Naive thymus-derived CD4-positive, alpha-beta T cell (primary cell): ENCODE measurements around the gene COLQ. TPM values are rescaled to one million over a fixed set of nuclear protein-coding genes. Genes with fewer than 3 reads are reported as not detected.
A peak's percentile ranks its signal among the peaks of the same experiment; 100 is the strongest.

Source experiments
- ATAC-seq: fragments of 150-1000 bp; cut with Tn5 transposase; 2 replicates; pipeline ENCODE4 v1.10.0; 2021; ENCODE audit warnings: mild to moderate bottlenecking, moderate library complexity
- CTCF ChIA-PET: fragments of 350-600 bp; sonication (Branson Sonifier 250); formaldehyde crosslinking; loops from one replicate; lab custom pipeline; 2021; ENCODE audit warnings: antibody characterized with exemption; lab: Charles Lee
- POLR2A ChIA-PET: fragments of 350-600 bp; sonication (Branson Sonifier 250); formaldehyde crosslinking; loops from one replicate; lab custom pipeline; 2021; ENCODE audit warnings: antibody characterized with exemption, inconsistent platforms; lab: Charles Lee
- DNase-seq, 9 donors: peaks; one replicate each; pipeline versions ENCODE4 v3.0.0 to v3.0.0-alpha.2; 2020 to 2022; ENCODE audit warnings: mixed read lengths in 1 of 9
- H3K27ac ChIP-seq: one replicate; pipeline ENCODE4 v1.7.0; 2013; ENCODE audit warnings: mild to moderate bottlenecking, low read depth, low read length, moderate library complexity
- H3K27me3 ChIP-seq, 2 donors: one replicate each; pipeline ENCODE4 v1.7.0; 2013; ENCODE audit warnings: low read length in 2 of 2, mild to moderate bottlenecking in 2 of 2, moderate library complexity in 2 of 2; ENCODE audit not compliant: control insufficient read depth in 2 of 2, insufficient read depth in 2 of 2
- H3K36me3 ChIP-seq, 3 experiments: 1 replicate in 2 of 3; 2 replicates in 1 of 3; pipeline ENCODE4 v1.7.0; 2013; ENCODE audit warnings: low read length in 3 of 3, mild to moderate bottlenecking in 3 of 3, moderate library complexity in 1 of 3; ENCODE audit not compliant: insufficient read depth in 3 of 3, control insufficient read depth in 2 of 3
- H3K4me1 ChIP-seq, 2 donors: one replicate each; pipeline ENCODE4 v1.7.0; 2013; ENCODE audit warnings: low read length in 2 of 2, mild to moderate bottlenecking in 2 of 2, moderate library complexity in 1 of 2; ENCODE audit not compliant: control insufficient read depth in 2 of 2, insufficient read depth in 2 of 2
- H3K4me3 ChIP-seq: 2 replicates; pipeline ENCODE4 v1.7.0; 2013; ENCODE audit warnings: mild to moderate bottlenecking, low read length
- H3K9me3 ChIP-seq, 3 experiments: 1 replicate in 2 of 3; 2 replicates in 1 of 3; pipeline ENCODE4 v1.7.0; 2013; ENCODE audit warnings: low read length in 3 of 3; ENCODE audit not compliant: control insufficient read depth in 2 of 3
- H3K27ac Mint-ChIP-seq, 9 donors: one replicate each; pipeline ENCODE4 v1.8.0; 2020 to 2022; ENCODE audit warnings: mixed read lengths in 9 of 9, mild to moderate bottlenecking in 8 of 9, moderate library complexity in 5 of 9, inconsistent platforms in 2 of 9
- H3K27me3 Mint-ChIP-seq, 5 donors: one replicate each; pipeline ENCODE4 v1.8.0; 2021 to 2022; ENCODE audit warnings: mixed read lengths in 5 of 5, mild to moderate bottlenecking in 1 of 5
- H3K36me3 Mint-ChIP-seq, 5 donors: one replicate each; pipeline ENCODE4 v1.8.0; 2020 to 2022; ENCODE audit warnings: mixed read lengths in 5 of 5, mild to moderate bottlenecking in 3 of 5, inconsistent platforms in 1 of 5
- H3K4me1 Mint-ChIP-seq, 7 donors: one replicate each; pipeline ENCODE4 v1.8.0; 2020 to 2022; ENCODE audit warnings: mixed read lengths in 7 of 7, mild to moderate bottlenecking in 3 of 7, inconsistent platforms in 1 of 7
- H3K4me3 Mint-ChIP-seq, 10 donors: one replicate each; pipeline ENCODE4 v1.8.0; 2020 to 2022; ENCODE audit warnings: mild to moderate bottlenecking in 10 of 10, mixed read lengths in 10 of 10, moderate library complexity in 6 of 10, inconsistent platforms in 2 of 10
- H3K9me3 Mint-ChIP-seq, 11 donors: one replicate each; pipeline ENCODE4 v1.8.0; 2020 to 2022; ENCODE audit warnings: mixed read lengths in 11 of 11, mild to moderate bottlenecking in 4 of 11, inconsistent platforms in 1 of 11, moderate library complexity in 1 of 11
- intact Hi-C, 2 donors: fragments of 100-400 bp; cut with micrococcal nuclease; formaldehyde crosslinking; loops; one replicate each; pipeline ENCODE4 v1.15.1; 2023
- polyA plus RNA-seq, 2 donors: library from polyadenylated mRNA; unstranded; fragments of 300-500 nt; fragmentation: Illumina TruSeq; gene quantifications; one replicate each; pipeline ENCODE4 v1.2.3, GENCODE V29; 2021
- total RNA-seq, 6 experiments: library from RNA in 5 of 6; stranded (reverse) in 5 of 6; gene quantifications; 1 replicate in 5 of 6; 2 replicates in 1 of 6; pipeline ENCODE4 v1.2.3 and lab custom pipeline; 2021 to 2026

Gene COLQ
- total and polyA plus RNA-seq, 7 experiments from 2014 or later, result 0.26 to 6.6 (median 3.7) TPM

DNA sequence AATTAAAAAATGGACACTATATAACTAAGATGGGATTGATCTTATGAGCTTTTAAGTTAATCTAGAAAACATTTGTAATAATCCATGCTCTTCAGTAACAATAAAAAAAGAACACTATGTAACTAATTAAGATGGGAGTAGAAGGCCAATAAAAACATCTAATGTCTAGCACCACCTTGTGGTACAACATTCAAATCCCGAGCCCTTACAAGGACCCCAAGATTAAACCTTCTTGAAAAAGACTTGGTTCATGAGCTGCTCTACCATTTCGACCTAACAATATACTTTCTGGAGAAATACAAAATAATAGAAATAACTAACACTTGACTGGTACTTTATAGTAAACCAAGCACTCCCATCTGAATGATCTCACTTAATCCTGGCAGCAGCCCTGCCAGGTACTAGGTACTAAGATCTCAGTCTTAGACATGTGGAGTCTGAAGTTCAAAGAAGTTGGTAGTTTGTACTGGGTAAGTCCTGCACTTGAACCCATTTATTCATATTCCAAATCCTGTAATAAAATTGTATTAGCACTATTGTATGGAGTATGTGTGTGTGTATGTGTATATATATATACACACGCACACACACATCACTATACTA is 116.0 kb downstream of the COLQ start:
- peaks cover 0 to under 1% of the 10 kb centered on the region in 2 donors for H3K4me1 ChIP-seq
- H3K27ac ChIP-seq, result no peak overlapping the region
- Mint-ChIP-seq H3K27me3 (no peaks in the 10 kb centered on the region), H3K4me1 (peaks cover 0 to 7% (median 1%) of the 10 kb centered on the region in 7 donors), H3K9me3 (no peaks in the 10 kb centered on the region), H3K4me3 (no peak overlapping the region), H3K27ac (no peak overlapping the region), H3K36me3 (peaks cover 0 to 5% (median 0%) of the 10 kb centered on the region in 5 donors)
- no peaks in the 10 kb centered on the region for H3K27me3 ChIP-seq
- ChIA-PET CTCF (interaction anchor here (0.9 to 4.1 kb wide), 13 partner anchors 18 to 408 kb away, joined by 3 to 67 read pairs (median 5); partner anchors contain the start of gene CAPN7), POLR2A (interaction anchor here (1.1 to 1.6 kb wide), 2 partner anchors 95 to 200 kb away, joined by 3 to 7 read pairs; partner anchors contain the start of gene CAPN7)
- DNase-seq (peak in 7 of 9 donors; percentile 28 to 63 (median 49)), ATAC-seq (peak; percentile 75)
- no peaks in the 10 kb centered on the region for H3K9me3 ChIP-seq
- intact Hi-C loops, result loop anchor here (1.0 to 5.0 kb wide), 11 partner anchors 27 to 480 kb away; partner anchors contain the start of gene CAPN7 (in 1 of the 2)
- peaks cover 0 to 4% (median 0%) of the 10 kb centered on the region in 3 experiments for H3K36me3 ChIP-seq
- no peak overlapping the region for H3K4me3 ChIP-seq

DNA sequence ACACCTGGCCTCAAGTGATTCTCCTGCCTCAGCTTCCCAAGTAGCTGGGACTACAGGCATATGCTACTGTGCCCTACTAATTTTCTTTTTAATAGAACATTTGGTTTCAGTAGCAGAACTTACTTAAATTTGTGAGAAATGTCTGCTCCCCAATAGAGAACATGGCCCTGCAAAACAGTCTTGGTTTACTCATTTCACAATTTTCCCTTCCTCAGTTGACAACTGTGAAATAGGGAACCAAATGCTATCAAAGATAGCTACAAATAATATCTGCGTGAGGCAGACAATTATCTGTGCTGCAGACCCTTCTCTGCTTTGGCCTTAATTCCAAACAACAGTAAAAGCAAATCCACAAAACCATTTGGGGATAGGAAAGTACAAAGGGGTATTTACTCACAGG is 116.7 kb downstream of the COLQ start:
- no peaks in the 10 kb centered on the region for H3K27me3 Mint-ChIP-seq
- peaks cover 8 to 14% (median 9%) of the 10 kb centered on the region in 7 donors for H3K4me1 Mint-ChIP-seq
- no peak overlapping the region for H3K4me3 Mint-ChIP-seq
- Histone ChIP-seq H3K36me3 (no peaks in the 10 kb centered on the region), H3K27me3 (no peaks in the 10 kb centered on the region), H3K27ac (no peak overlapping the region), H3K9me3 (no peaks in the 10 kb centered on the region), H3K4me3 (no peak overlapping the region), H3K4me1 (peaks cover 4 to 8% of the 10 kb centered on the region in 2 donors)
- DNase-seq (no peak), ATAC-seq (no peak)
- peaks cover 0 to 2% (median 0%) of the 10 kb centered on the region in 5 donors for H3K36me3 Mint-ChIP-seq
- H3K9me3 Mint-ChIP-seq, result no peaks in the 10 kb centered on the region
- ChIA-PET CTCF (interaction anchor here (0.9 to 4.1 kb wide), 13 partner anchors 19 to 409 kb away, joined by 3 to 67 read pairs (median 5); partner anchors contain the start of gene CAPN7), POLR2A (interaction anchor here (1.1 to 1.6 kb wide), 2 partner anchors 94 to 199 kb away, joined by 3 to 7 read pairs; partner anchors contain the start of gene CAPN7)
- H3K27ac Mint-ChIP-seq, result no peak overlapping the region
- intact Hi-C loops, result loop anchor here (1.0 to 5.0 kb wide), 11 partner anchors 26 to 479 kb away; partner anchors contain the start of gene CAPN7 (in 1 of the 2)

DNA sequence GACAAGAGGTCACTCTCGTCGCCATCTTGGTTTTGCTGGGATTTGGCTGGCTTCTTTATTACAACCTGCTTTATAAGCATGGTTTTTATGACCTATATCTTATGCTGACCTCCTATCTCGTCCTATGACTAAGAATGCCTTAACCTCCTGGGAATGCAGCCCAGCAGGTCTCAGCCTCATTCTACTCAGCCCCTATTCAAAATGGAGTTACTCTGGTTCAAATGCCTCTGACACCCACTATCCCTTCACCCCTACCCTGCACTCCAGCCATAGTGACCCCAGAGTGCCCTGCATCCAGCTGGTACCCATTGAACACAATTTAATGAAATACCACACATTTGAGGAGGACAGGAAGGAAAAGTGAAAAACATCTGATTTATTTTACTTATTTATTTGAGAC is 117.5 kb downstream of the COLQ start:
- Histone ChIP-seq H3K9me3 (no peaks in the 10 kb centered on the region), H3K4me3 (no peak overlapping the region), H3K4me1 (peaks cover 7 to 15% of the 10 kb centered on the region in 2 donors), H3K36me3 (no peaks in the 10 kb centered on the region), H3K27ac (no peak overlapping the region), H3K27me3 (no peaks in the 10 kb centered on the region)
- intact Hi-C loops, result loop anchor here in 1 of 2 donors (2.0 kb wide), 1 partner anchor 25 kb away; no protein-coding TSS in a partner anchor
- H3K9me3 Mint-ChIP-seq, result no peaks in the 10 kb centered on the region
- H3K27ac Mint-ChIP-seq, result no peak overlapping the region
- ATAC-seq, result no peak
- H3K4me1 Mint-ChIP-seq, result peaks cover 10 to 22% (median 14%) of the 10 kb centered on the region in 7 donors
- H3K27me3 Mint-ChIP-seq, result no peaks in the 10 kb centered on the region
- no peak overlapping the region for H3K4me3 Mint-ChIP-seq
- DNase-seq, result no peak
- POLR2A ChIA-PET, result interaction anchor here (0.6 kb wide), 1 partner anchor 147 kb away, joined by 3 read pairs; no protein-coding TSS in a partner anchor
- CTCF ChIA-PET, result interaction anchor here (0.8 to 4.1 kb wide), 3 partner anchors 136 to 295 kb away, joined by 3 to 67 read pairs (median 10); partner anchors contain the start of gene CAPN7
- H3K36me3 Mint-ChIP-seq, result no peaks in the 10 kb centered on the region

DNA sequence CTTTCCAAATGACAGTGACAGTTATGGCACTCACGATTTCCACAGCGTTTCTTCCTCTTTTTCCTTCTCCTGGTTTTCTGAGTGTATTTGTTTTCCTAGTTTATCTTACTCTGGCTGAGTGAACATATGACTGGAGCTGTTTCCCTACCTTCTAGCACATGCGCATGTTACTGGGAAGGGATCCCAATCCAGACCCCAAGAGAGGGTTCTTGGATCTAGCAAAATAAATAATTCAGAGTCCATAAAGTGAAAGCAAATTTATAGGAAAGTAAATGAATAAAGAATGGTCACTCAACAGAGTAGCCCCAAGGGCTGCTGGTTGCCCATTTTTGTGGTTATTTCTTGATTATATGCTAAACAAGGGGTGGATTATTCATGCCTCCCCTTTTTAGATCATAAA is 118.0 kb downstream of the COLQ start:
- Histone ChIP-seq H3K36me3 (no peaks in the 10 kb centered on the region), H3K27ac (no peak overlapping the region), H3K9me3 (no peaks in the 10 kb centered on the region), H3K4me3 (no peak overlapping the region), H3K27me3 (no peaks in the 10 kb centered on the region), H3K4me1 (peaks cover 10 to 15% of the 10 kb centered on the region in 2 donors)
- ChIA-PET POLR2A (interaction anchor here (0.7 kb wide), 1 partner anchor 197 kb away, joined by 3 read pairs; no protein-coding TSS in a partner anchor), CTCF (interaction anchor here (0.8 to 4.1 kb wide), 2 partner anchors 136 to 201 kb away, joined by 3 to 67 read pairs; partner anchors contain the start of gene CAPN7)
- H3K9me3 Mint-ChIP-seq, result no peaks in the 10 kb centered on the region
- no peak for ATAC-seq
- peaks cover 10 to 22% (median 14%) of the 10 kb centered on the region in 7 donors for H3K4me1 Mint-ChIP-seq
- no peaks in the 10 kb centered on the region for H3K36me3 Mint-ChIP-seq
- intact Hi-C loops, result no loop called here
- peak overlapping the region in 1 of 9 donors; percentile 44 for H3K27ac Mint-ChIP-seq
- no peak for DNase-seq
- no peaks in the 10 kb centered on the region for H3K27me3 Mint-ChIP-seq
- H3K4me3 Mint-ChIP-seq, result no peak overlapping the region

DNA sequence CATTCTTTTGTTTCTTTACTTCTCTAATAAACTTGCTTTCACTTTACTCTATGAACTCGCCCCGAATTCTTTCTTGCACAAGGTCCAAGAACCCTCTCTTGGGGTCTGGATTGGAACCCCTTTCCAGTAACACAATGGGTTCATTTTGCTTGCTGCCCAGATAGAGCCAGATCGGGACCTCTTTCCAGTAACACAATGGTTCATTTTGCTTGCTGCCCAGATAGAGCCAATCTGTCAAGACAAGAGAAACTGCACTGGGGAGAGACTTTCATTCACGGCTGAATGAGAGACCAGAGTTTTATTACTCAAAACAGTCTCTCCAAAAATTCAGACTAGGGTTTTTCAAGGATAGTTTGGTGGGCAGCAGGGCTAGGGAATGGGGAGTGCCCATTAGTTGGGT is 119.6 kb downstream of the COLQ start:
- Histone ChIP-seq H3K36me3 (no peaks in the 10 kb centered on the region), H3K27me3 (no peaks in the 10 kb centered on the region), H3K4me1 (peaks cover 11 to 15% of the 10 kb centered on the region in 2 donors), H3K4me3 (no peak overlapping the region), H3K27ac (no peak overlapping the region), H3K9me3 (no peaks in the 10 kb centered on the region)
- DNase-seq (no peak), ATAC-seq (no peak)
- H3K27me3 Mint-ChIP-seq, result no peaks in the 10 kb centered on the region
- peaks cover 0 to 8% (median 0%) of the 10 kb centered on the region in 5 donors for H3K36me3 Mint-ChIP-seq
- intact Hi-C loops, result no loop called here
- H3K9me3 Mint-ChIP-seq, result peaks cover 0 to 4% (median 0%) of the 10 kb centered on the region in 11 donors
- H3K27ac Mint-ChIP-seq, result peak overlapping the region in 1 of 9 donors; percentile 23
- peaks cover 10 to 22% (median 14%) of the 10 kb centered on the region in 7 donors for H3K4me1 Mint-ChIP-seq
- ChIA-PET POLR2A (no interaction called here), CTCF (interaction anchor here (1.0 to 4.1 kb wide), 2 partner anchors 134 to 199 kb away, joined by 6 to 67 read pairs; partner anchors contain the start of gene CAPN7)
- H3K4me3 Mint-ChIP-seq, result no peak overlapping the region
